Skeletal muscle satellite cell (primary cell): ENCODE results near the gene TTR.

Experiments used
- H3K27me3 ChIP-seq: 2 replicates; pipeline ENCODE4 v1.7.0; 2013; ENCODE audit warnings: low read length; ENCODE audit not compliant: control insufficient read depth, insufficient read depth
- H3K36me3 ChIP-seq: 2 replicates; pipeline ENCODE4 v1.7.0; 2013; ENCODE audit warnings: mild to moderate bottlenecking, control low read depth, low read length; ENCODE audit not compliant: insufficient read depth
- H3K4me1 ChIP-seq: 2 replicates; pipeline ENCODE4 v1.7.0; 2013; ENCODE audit warnings: low read length; ENCODE audit not compliant: control insufficient read depth, insufficient read depth
- H3K4me2 ChIP-seq: 2 replicates; pipeline ENCODE4 v1.7.0; 2013; ENCODE audit warnings: mild to moderate bottlenecking, low read length
- H3K4me3 ChIP-seq: 2 replicates; pipeline ENCODE4 v1.7.0; 2013; ENCODE audit warnings: low read length
- H3K9ac ChIP-seq: 2 replicates; pipeline ENCODE4 v1.7.0; 2013; ENCODE audit warnings: mild to moderate bottlenecking, low read depth, low read length, moderate library complexity
- H3K9me3 ChIP-seq: replicated peaks from 2 replicates; pipeline ENCODE4 v1.7.0; 2013; ENCODE audit warnings: mild to moderate bottlenecking, control low read depth, low read length

The TTR gene

DNA sequence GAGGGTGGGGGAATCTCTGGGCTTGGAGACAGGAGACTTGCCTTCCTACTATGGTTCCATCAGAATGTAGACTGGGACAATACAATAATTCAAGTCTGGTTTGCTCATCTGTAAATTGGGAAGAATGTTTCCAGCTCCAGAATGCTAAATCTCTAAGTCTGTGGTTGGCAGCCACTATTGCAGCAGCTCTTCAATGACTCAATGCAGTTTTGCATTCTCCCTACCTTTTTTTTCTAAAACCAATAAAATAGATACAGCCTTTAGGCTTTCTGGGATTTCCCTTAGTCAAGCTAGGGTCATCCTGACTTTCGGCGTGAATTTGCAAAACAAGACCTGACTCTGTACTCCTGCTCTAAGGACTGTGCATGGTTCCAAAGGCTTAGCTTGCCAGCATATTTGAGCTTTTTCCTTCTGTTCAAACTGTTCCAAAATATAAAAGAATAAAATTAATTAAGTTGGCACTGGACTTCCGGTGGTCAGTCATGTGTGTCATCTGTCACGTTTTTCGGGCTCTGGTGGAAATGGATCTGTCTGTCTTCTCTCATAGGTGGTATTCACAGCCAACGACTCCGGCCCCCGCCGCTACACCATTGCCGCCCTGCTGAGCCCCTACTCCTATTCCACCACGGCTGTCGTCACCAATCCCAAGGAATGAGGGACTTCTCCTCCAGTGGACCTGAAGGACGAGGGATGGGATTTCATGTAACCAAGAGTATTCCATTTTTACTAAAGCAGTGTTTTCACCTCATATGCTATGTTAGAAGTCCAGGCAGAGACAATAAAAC is 6.5 kb downstream of the TTR start:
- Histone ChIP-seq H3K4me3 (no peak overlapping the region), H3K4me2 (no peak overlapping the region), H3K4me1 (no peaks in the 10 kb centered on the region), H3K27me3 (no peaks in the 10 kb centered on the region), H3K9me3 (no peaks in the 10 kb centered on the region), H3K9ac (no peak overlapping the region), H3K36me3 (no peaks in the 10 kb centered on the region)

DNA sequence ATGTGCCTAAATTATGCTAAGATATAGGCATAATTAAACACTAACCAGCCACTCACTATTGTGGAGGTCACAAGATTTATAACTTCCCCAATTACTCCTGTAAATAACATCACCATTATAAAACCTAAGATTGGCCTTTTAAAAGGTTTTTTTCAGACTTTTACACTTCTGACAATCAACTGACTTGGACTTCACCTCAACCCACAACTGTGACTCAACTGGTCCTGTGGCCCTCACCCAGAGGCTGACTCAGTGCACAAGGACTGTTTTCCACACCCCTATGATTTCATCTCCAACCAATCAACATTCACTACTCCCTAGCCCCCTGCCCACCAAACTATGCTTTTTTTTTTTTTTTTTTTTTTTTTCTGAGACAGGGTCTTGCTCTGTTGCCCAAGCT is 11.6 kb downstream of the TTR start:
- no peaks in the 10 kb centered on the region for H3K9me3 ChIP-seq
- no peak overlapping the region for H3K4me2 ChIP-seq
- H3K4me3 ChIP-seq: no peak overlapping the region
- no peaks in the 10 kb centered on the region for H3K4me1 ChIP-seq
- H3K36me3 ChIP-seq: no peaks in the 10 kb centered on the region
- no peak overlapping the region for H3K9ac ChIP-seq
- no peaks in the 10 kb centered on the region for H3K27me3 ChIP-seq

DNA sequence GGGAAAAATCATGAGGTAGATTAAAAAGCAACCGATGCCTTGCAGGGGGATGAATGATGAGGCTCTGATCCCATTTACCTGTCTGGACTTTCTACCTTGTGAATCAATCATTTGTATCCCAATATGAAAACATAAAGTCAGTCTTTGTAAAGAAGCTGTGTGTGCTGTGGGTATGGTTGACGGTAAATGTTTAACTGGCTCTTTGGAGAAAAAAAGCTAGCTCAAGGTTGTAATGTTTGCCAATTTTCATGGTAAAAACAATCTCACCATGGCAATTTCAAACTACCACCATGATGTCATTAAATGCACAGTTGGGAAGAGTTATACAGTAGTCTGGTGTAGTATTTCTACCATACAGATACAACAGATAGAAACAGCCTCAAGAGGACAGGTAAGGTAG is 14.6 kb downstream of the TTR start:
- no peaks in the 10 kb centered on the region for H3K4me1 ChIP-seq
- no peak overlapping the region for H3K4me2 ChIP-seq
- no peaks in the 10 kb centered on the region for H3K27me3 ChIP-seq
- H3K4me3 ChIP-seq: no peak overlapping the region
- H3K36me3 ChIP-seq: no peaks in the 10 kb centered on the region
- H3K9me3 ChIP-seq: no peaks in the 10 kb centered on the region
- H3K9ac ChIP-seq: no peak overlapping the region

DNA sequence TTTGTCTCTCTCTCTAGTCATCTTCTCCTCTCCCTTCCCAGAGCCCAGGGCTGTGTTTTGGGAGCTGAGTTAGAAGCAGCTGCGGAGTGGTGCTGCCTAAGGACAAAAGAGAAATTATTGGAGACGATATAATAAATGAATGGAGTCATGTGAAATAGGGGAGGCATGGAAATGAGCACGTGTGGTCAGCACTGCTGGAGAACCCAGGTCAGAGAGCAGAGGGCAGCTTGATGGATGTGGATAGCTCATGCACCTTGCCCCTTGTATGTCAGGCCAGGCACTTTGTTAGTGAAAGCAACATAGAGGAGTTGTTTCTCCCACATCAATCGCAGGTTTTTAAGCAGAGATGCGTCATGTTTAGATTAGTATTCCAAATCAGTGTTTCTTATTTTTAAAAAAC is 15.7 kb downstream of the TTR start:
- Histone ChIP-seq H3K4me1 (no peaks in the 10 kb centered on the region), H3K4me2 (no peak overlapping the region), H3K27me3 (no peaks in the 10 kb centered on the region), H3K36me3 (no peaks in the 10 kb centered on the region), H3K9ac (no peak overlapping the region), H3K9me3 (no peaks in the 10 kb centered on the region), H3K4me3 (no peak overlapping the region)

DNA sequence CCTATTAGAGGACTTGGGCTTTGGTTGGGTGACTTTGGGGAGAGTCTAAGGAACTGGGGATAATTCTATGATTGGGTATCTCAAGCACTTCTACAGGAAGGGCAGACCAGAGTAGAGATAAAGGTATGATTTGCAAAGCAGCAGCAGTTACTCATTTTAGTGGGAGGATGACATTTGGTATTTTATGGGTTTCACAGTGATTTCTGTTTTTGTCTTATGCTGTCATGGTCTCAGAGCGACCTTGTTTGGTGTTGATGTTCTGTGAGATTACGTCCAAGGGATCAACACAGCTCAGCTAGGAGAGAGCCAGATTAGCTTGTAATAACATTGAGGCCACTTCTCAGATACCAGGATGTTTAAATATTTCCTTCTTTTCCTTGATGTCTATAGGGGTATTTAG is 18.2 kb downstream of the TTR start:
- no peak overlapping the region for H3K4me3 ChIP-seq
- no peaks in the 10 kb centered on the region for H3K36me3 ChIP-seq
- no peaks in the 10 kb centered on the region for H3K9me3 ChIP-seq
- H3K27me3 ChIP-seq: no peaks in the 10 kb centered on the region
- H3K4me1 ChIP-seq: no peaks in the 10 kb centered on the region
- H3K4me2 ChIP-seq: no peak overlapping the region
- no peak overlapping the region for H3K9ac ChIP-seq

DNA sequence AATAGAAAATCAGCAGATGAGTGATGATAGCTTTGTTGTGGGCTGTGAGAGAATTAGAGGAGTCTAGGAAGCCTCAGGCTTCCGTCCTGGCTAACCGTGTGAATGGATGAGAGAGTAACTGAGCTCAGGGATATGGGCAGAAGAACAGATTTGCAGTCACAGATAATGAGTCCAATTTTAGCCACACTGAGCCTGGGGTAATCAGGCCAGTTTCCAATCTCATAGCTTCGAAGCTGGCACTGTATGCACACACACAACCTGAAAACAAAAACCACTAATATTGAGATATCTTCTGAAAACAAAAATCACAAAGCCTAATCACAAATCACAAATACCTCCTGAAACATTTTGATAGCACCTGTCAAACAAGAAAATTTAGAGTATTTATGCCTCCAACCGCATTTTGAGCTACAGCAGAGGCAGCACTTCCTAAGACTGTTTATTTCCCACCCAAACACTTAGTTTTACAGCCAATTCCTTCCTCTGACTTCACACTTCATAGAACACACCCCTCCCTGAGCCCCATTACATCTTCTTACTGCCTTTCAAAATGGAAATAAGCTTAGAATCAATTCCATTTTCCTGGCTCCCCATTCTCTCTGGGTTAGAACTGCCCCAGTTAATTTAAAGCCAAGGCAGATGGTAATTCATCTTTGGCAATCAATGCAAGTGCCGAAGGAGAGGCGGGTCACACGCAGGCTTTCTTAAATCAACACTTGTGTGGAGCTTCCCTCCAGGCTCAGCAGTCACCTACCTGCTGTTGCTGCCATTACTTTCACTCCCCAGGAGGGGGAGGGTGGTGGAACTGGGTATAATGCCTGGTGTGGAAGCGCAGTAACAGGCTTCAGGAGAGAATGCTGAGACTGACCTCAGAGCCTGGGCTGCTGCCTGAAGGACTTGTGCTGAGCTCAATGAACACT is 18.9 kb downstream of the TTR start:
- Histone ChIP-seq H3K4me3 (no peak overlapping the region), H3K27me3 (no peaks in the 10 kb centered on the region), H3K36me3 (no peaks in the 10 kb centered on the region), H3K9ac (no peak overlapping the region), H3K9me3 (no peaks in the 10 kb centered on the region), H3K4me1 (no peaks in the 10 kb centered on the region), H3K4me2 (no peak overlapping the region)

DNA sequence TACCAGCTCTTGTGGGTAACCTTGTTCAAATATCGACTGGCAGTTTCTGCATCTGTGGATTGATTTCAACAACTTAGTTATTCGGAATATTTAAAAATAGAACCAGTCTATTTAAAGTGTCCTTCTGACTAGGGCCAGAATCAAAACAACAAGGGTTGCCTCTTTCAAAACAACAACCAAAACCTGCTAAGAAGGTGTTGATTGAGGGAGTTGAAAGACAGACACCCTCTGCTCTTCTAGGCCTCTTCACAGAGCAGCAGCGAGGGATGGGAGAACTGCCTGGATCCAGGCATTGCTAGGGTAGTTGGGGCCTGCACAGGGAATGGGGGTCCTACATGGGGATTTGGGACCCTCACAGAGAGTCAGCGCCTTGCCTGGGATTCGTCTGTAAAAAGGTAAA is 19.8 kb downstream of the TTR start:
- no peak overlapping the region for H3K9ac ChIP-seq
- no peaks in the 10 kb centered on the region for H3K36me3 ChIP-seq
- H3K9me3 ChIP-seq: no peaks in the 10 kb centered on the region
- H3K4me1 ChIP-seq: no peaks in the 10 kb centered on the region
- no peak overlapping the region for H3K4me3 ChIP-seq
- no peak overlapping the region for H3K4me2 ChIP-seq
- H3K27me3 ChIP-seq: no peaks in the 10 kb centered on the region

DNA sequence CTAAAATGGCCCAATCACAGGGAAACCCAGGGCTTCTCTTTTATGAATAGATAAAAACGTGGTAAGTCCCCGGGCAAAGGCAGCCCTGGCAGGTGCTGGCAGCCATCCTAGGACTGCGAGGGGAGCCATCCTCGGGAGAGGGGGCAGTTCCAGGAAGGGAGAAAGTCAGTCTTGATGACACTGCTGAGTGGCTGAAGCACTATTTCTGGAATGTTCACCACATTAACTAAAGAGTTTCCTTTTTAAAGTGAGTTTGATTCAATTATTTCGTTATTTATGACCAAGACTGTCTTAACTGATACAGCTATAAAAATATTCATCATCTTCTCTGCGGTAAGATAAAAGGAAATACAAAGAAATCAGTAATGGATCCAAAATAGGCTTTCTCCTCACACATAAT is 20.4 kb downstream of the TTR start:
- no peak overlapping the region for H3K4me3 ChIP-seq
- no peak overlapping the region for H3K4me2 ChIP-seq
- H3K9ac ChIP-seq: no peak overlapping the region
- H3K27me3 ChIP-seq: no peaks in the 10 kb centered on the region
- H3K4me1 ChIP-seq: no peaks in the 10 kb centered on the region
- H3K36me3 ChIP-seq: no peaks in the 10 kb centered on the region
- H3K9me3 ChIP-seq: no peaks in the 10 kb centered on the region

DNA sequence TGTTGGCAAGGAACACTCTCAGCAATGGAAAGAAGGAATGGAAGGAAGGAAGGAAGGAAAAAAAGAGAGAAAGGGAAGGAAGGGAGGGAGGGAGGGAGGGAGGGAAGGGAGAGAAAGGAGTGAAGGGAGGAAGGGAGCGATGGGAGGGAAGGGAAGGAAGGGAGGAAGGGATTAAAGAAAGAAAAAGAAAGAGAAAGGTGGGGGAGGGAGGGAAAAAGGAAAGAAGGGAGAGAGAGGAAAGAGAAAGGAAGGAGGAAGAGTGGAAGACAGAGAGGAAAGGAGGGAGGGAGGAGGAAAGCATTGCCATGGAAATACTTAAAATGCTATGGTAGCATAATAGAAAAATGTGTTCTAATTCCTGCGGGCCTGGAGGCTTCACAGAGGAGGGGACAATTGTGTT is 22.4 kb downstream of the TTR start:
- no peak overlapping the region for H3K4me3 ChIP-seq
- H3K9ac ChIP-seq: no peak overlapping the region
- H3K9me3 ChIP-seq: no peaks in the 10 kb centered on the region
- no peaks in the 10 kb centered on the region for H3K36me3 ChIP-seq
- no peaks in the 10 kb centered on the region for H3K27me3 ChIP-seq
- H3K4me1 ChIP-seq: no peaks in the 10 kb centered on the region
- no peak overlapping the region for H3K4me2 ChIP-seq

DNA sequence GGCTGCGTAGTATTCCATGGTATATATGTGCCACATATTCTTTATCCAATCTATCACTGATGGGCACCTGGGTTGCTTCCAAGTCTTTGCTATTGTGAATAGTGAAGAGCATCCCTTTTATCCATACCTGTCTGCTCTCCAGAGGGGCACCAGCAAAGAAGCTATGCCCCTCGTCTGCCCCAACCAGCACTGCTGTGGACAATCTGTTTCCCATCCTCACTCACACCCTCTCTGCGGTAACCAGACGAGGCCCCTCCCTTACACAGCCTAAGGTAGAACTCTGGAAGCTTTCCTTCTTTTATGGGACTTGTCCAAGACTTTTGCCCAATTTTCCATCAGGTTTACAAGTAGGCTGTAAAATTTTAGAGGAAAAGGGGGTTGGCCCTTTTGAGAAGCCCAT is 24.9 kb downstream of the TTR start:
- Histone ChIP-seq H3K9ac (no peak overlapping the region), H3K4me2 (no peak overlapping the region), H3K9me3 (no peaks in the 10 kb centered on the region), H3K36me3 (no peaks in the 10 kb centered on the region), H3K27me3 (no peaks in the 10 kb centered on the region), H3K4me3 (no peak overlapping the region), H3K4me1 (no peaks in the 10 kb centered on the region)

DNA sequence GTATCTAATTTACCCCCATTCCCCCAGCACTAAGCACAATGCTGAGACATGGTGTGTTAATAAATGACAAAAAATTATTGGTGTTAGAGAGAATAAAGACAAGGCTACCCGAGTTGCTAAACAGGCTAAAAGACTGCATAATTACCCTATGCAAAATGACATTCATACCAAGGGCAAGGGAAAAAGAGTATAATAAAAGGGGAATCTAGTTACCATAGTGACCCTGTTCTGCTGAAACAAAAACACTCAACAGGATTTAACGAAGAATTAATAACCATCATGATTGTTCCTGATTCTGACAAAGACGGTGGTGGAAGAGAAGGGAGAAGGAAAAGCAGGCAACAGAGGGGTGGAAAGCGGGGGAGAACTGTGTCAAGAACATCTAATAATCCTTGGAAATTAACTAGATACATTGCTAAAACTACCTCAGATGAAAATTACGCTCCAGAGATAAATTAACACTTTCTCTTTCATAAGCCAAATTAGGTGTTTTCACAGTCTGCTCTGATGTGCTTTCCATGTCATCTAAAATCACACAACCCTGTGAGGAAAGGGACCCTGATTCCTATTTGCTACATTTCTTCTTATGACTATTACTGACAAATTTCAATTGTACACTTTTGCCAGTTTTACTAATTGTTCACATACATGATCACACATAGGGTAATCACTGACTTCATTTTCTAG is 25.5 kb downstream of the TTR start:
- no peak overlapping the region for H3K4me3 ChIP-seq
- no peaks in the 10 kb centered on the region for H3K9me3 ChIP-seq
- no peak overlapping the region for H3K4me2 ChIP-seq
- no peaks in the 10 kb centered on the region for H3K4me1 ChIP-seq
- H3K36me3 ChIP-seq: no peaks in the 10 kb centered on the region
- no peaks in the 10 kb centered on the region for H3K27me3 ChIP-seq
- no peak overlapping the region for H3K9ac ChIP-seq
